Neural cell (in vitro differentiated cells): Measurements from ENCODE around the gene RHOF. TPM values are rescaled to one million over a fixed set of nuclear protein-coding genes. Genes with fewer than 3 reads are reported as not detected.
A peak's percentile ranks its signal among the peaks of the same experiment; 100 is the strongest.

Experiments used
- H2AFZ ChIP-seq: fragments of 200-600, 300-800 bp; sonication (generic), shearing (Covaris generic); 2 replicates; pipeline ENCODE4 v1.6.0; 2014; ENCODE audit warnings: low read depth, mild to moderate bottlenecking, antibody characterized with exemption, low read length, moderate library complexity
- H3F3A ChIP-seq: fragments of 200-600 bp; shearing (Covaris generic); 2 replicates; pipeline ENCODE4 v1.6.1; 2016; ENCODE audit warnings: mild to moderate bottlenecking, moderate library complexity, mixed read lengths, antibody characterized with exemption, low read length; ENCODE audit not compliant: insufficient read depth, poor library complexity, severe bottlenecking
- H3K27ac ChIP-seq: fragments of 200-600, 300-800 bp; sonication (generic), shearing (Covaris generic); 2 replicates; pipeline ENCODE4 v1.5.1; 2014; ENCODE audit warnings: mild to moderate bottlenecking, low read length, moderate library complexity
- H3K27me3 ChIP-seq: fragments of 300-800, 200-600 bp; sonication (generic), shearing (Covaris generic); 2 replicates; pipeline ENCODE4 v1.6.0; 2014; ENCODE audit warnings: mild to moderate bottlenecking, low read depth, low read length, moderate library complexity; ENCODE audit not compliant: insufficient read depth
- H3K36me3 ChIP-seq: fragments of 300-800, 200-600 bp; sonication (generic), shearing (Covaris generic); 2 replicates; pipeline ENCODE4 v1.5.1; 2014; ENCODE audit warnings: mild to moderate bottlenecking, antibody characterized with exemption, low read length, moderate library complexity; ENCODE audit not compliant: insufficient read depth
- H3K4me2 ChIP-seq: fragments of 300-800, 200-600 bp; sonication (generic), shearing (Covaris generic); 2 replicates; pipeline ENCODE4 v1.6.0; 2014; ENCODE audit warnings: mild to moderate bottlenecking, low read length
- H3K4me3 ChIP-seq: fragments of 300-800, 200-600 bp; sonication (generic), shearing (Covaris generic); 2 replicates; pipeline ENCODE4 v1.5.1; 2014; ENCODE audit warnings: mild to moderate bottlenecking, low read length, moderate library complexity
- H3K79me2 ChIP-seq: fragments of 200-600 bp; shearing (Covaris generic); replicated peaks from 2 replicates; pipeline ENCODE4 v1.6.0; 2014; ENCODE audit warnings: mild to moderate bottlenecking, low read length, moderate library complexity; ENCODE audit not compliant: insufficient read depth
- H3K9ac ChIP-seq: fragments of 300-800, 200-600 bp; sonication (generic), shearing (Covaris generic); 2 replicates; pipeline ENCODE4 v1.6.1; 2016; ENCODE audit warnings: mild to moderate bottlenecking, low read length, mixed read lengths
- H3K9me2 ChIP-seq: fragments of 200-600 bp; shearing (Covaris generic); 2 replicates; pipeline ENCODE4 v1.6.1; 2016; ENCODE audit warnings: mild to moderate bottlenecking, low read length, mixed read lengths; ENCODE audit not compliant: insufficient read depth
- H3K9me3 ChIP-seq: fragments of 200-600, 300-800 bp; sonication (generic), shearing (Covaris generic); 2 replicates; pipeline ENCODE4 v1.6.1; 2016; ENCODE audit warnings: mild to moderate bottlenecking, mixed run types, low read length, moderate library complexity, mixed read lengths
- H4K20me1 ChIP-seq: fragments of 200-600 bp; shearing (Covaris generic); 2 replicates; pipeline ENCODE4 v1.6.1; 2016; ENCODE audit warnings: mild to moderate bottlenecking, mixed run types; ENCODE audit not compliant: insufficient read depth
- CTCF ChIP-seq: fragments of 450-650 bp; IDR thresholded peaks from 2 replicates; pipeline ENCODE4 v1.5.1; 2014; ENCODE audit warnings: antibody characterized with exemption, mild to moderate bottlenecking, moderate library complexity; ENCODE audit not compliant: poor library complexity, severe bottlenecking
- EP300 ChIP-seq: fragments of 450-650 bp; conservative IDR thresholded peaks from 2 replicates; pipeline ENCODE4 v1.6.1; 2014; ENCODE audit warnings: antibody characterized with exemption, mild to moderate bottlenecking, moderate library complexity; ENCODE audit not compliant: poor library complexity, severe bottlenecking
- EZH2 ChIP-seq: fragments of 200-600, 300-800 bp; shearing (Covaris generic), sonication (generic); IDR thresholded peaks from 2 replicates; pipeline ENCODE4 v1.6.1; 2014; ENCODE audit warnings: antibody characterized with exemption, low read length, borderline replicate concordance, mild to moderate bottlenecking; ENCODE audit not compliant: insufficient read depth, poor library complexity, severe bottlenecking
- MXI1 ChIP-seq: fragments of 450-650 bp; conservative IDR thresholded peaks from 2 replicates; pipeline ENCODE4 v1.6.1; 2014; ENCODE audit warnings: antibody characterized with exemption, mild to moderate bottlenecking; ENCODE audit not compliant: poor library complexity, severe bottlenecking
- POLR2AphosphoS5 ChIP-seq: IDR thresholded peaks from 2 replicates; pipeline ENCODE4 v1.6.1; 2012
- RAD21 ChIP-seq: fragments of 450-650 bp; conservative IDR thresholded peaks from 2 replicates; pipeline ENCODE4 v1.6.1; 2014; ENCODE audit warnings: antibody characterized with exemption, mild to moderate bottlenecking, moderate library complexity
- SMC3 ChIP-seq: fragments of 450-650 bp; conservative IDR thresholded peaks from 2 replicates; pipeline ENCODE4 v1.6.1; 2014; ENCODE audit warnings: antibody characterized with exemption, mild to moderate bottlenecking, moderate library complexity; ENCODE audit not compliant: poor library complexity
- TAF1 ChIP-seq: IDR thresholded peaks from 2 replicates; pipeline ENCODE4 v1.6.1; 2012; ENCODE audit warnings: low read depth
- polyA plus RNA-seq: library from polyadenylated mRNA; depleted of rRNA; stranded (reverse); fragments of >200 nt; gene quantifications from 2 replicates; pipeline ENCODE4 v1.2.3, GENCODE V29; 2014
- TF ChIP-seq, protein P1 (sequence below): IDR thresholded peaks from 2 replicates; pipeline ENCODE4 v1.6.1; 2012; ENCODE audit warnings: borderline replicate concordance

RHOF gene
- polyA plus RNA-seq, 1 donor from 2014 or later, result 14.7 TPM

GRCh38 chr12:121795034-121795968 is 1.8 kb upstream of the RHOF start:
- TF ChIP-seq MXI1, result peak; percentile 35
- peak; percentile 80 for TF ChIP-seq SMC3
- no peak for TF ChIP-seq EP300
- peak; percentile 80 for TF ChIP-seq RAD21
- no peak for TF ChIP-seq EZH2
- no peak for TF ChIP-seq POLR2AphosphoS5
- peak; percentile 92 for TF ChIP-seq CTCF
- TF ChIP-seq TAF1, result no peak
- TF ChIP-seq, protein P1, sequence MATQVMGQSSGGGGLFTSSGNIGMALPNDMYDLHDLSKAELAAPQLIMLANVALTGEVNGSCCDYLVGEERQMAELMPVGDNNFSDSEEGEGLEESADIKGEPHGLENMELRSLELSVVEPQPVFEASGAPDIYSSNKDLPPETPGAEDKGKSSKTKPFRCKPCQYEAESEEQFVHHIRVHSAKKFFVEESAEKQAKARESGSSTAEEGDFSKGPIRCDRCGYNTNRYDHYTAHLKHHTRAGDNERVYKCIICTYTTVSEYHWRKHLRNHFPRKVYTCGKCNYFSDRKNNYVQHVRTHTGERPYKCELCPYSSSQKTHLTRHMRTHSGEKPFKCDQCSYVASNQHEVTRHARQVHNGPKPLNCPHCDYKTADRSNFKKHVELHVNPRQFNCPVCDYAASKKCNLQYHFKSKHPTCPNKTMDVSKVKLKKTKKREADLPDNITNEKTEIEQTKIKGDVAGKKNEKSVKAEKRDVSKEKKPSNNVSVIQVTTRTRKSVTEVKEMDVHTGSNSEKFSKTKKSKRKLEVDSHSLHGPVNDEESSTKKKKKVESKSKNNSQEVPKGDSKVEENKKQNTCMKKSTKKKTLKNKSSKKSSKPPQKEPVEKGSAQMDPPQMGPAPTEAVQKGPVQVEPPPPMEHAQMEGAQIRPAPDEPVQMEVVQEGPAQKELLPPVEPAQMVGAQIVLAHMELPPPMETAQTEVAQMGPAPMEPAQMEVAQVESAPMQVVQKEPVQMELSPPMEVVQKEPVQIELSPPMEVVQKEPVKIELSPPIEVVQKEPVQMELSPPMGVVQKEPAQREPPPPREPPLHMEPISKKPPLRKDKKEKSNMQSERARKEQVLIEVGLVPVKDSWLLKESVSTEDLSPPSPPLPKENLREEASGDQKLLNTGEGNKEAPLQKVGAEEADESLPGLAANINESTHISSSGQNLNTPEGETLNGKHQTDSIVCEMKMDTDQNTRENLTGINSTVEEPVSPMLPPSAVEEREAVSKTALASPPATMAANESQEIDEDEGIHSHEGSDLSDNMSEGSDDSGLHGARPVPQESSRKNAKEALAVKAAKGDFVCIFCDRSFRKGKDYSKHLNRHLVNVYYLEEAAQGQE, result no peak
- Histone ChIP-seq H2AFZ (no peak overlapping the region), H3K4me2 (no peak overlapping the region), H3K27me3 (peaks cover 11% of the 10 kb centered on the region), H4K20me1 (peaks cover 39% of the 10 kb centered on the region), H3K9me3 (no peaks in the 10 kb centered on the region), H3K4me3 (peak overlapping the region; percentile 62), H3K36me3 (no peaks in the 10 kb centered on the region), H3F3A (no peaks in the 10 kb centered on the region), H3K79me2 (peaks cover 32% of the 10 kb centered on the region), H3K9ac (peak overlapping the region; percentile 44), H3K27ac (peak overlapping the region; percentile 56), H3K9me2 (no peaks in the 10 kb centered on the region)

GRCh38 chr12:121794534-121795033 is 1.1 kb upstream of the RHOF start:
- H3K4me2 ChIP-seq, result no peak overlapping the region
- peak overlapping the region; percentile 56 for H3K27ac ChIP-seq
- H4K20me1 ChIP-seq, result peaks cover 39% of the 10 kb centered on the region
- H2AFZ ChIP-seq, result no peak overlapping the region
- H3K27me3 ChIP-seq, result peaks cover 11% of the 10 kb centered on the region
- peak overlapping the region; percentile 62 for H3K4me3 ChIP-seq
- TF ChIP-seq TAF1, result no peak
- peak; percentile 30 for TF ChIP-seq POLR2AphosphoS5
- H3K79me2 ChIP-seq, result peaks cover 29% of the 10 kb centered on the region
- no peaks in the 10 kb centered on the region for H3K36me3 ChIP-seq
- H3K9me3 ChIP-seq, result no peaks in the 10 kb centered on the region
- no peaks in the 10 kb centered on the region for H3K9me2 ChIP-seq
- H3K9ac ChIP-seq, result peak overlapping the region; percentile 44
- H3F3A ChIP-seq, result no peaks in the 10 kb centered on the region
